IMR-90 (cell line): Measurements from ENCODE around the gene SPI1. TPM values are rescaled to one million over a fixed set of nuclear protein-coding genes. Genes with fewer than 3 reads are reported as not detected.

Experiments
- ATAC-seq: fragments of 200-7000 bp; cut with Tn5 transposase; 2 replicates; pipeline ENCODE4 v1.9.1; 2020; ENCODE audit warnings: low read depth, mild to moderate bottlenecking, moderate library complexity
- BruUV-seq: library from RNA; stranded (reverse); fragments of 400-500 nt; replicated peaks from 2 replicates; lab custom pipeline; 2021; lab: Mats Ljungman, UMichigan
- CTCF ChIA-PET: fragments of 300-600 bp; formaldehyde crosslinking; extraction: SDS; loops from one replicate; lab custom pipeline; 2021; ENCODE audit warnings: antibody characterized with exemption; lab: Yijun Ruan, JAX
- POLR2A ChIA-PET: fragments of 300-600 bp; sonication (Branson Sonifier 250); formaldehyde crosslinking; loops from one replicate; lab custom pipeline; 2022; ENCODE audit warnings: antibody characterized with exemption; ENCODE audit not compliant: unreplicated experiment; lab: Charles Lee
- DNase-seq: peaks from one replicate; pipeline ENCODE4 v3.0.0; 2013
- H2AFZ ChIP-seq: replicated peaks from 2 replicates; pipeline ENCODE3; 2013; ENCODE audit warnings: low read length, mild to moderate bottlenecking; ENCODE audit not compliant: poor library complexity
- H2AK5ac ChIP-seq: 2 replicates; pipeline ENCODE4 v1.6.1; 2013; ENCODE audit warnings: low read depth, low read length, inconsistent platforms
- H2AK9ac ChIP-seq: replicated peaks from 2 replicates; pipeline ENCODE3; 2013; ENCODE audit warnings: mild to moderate bottlenecking, low read depth, low read length, moderate library complexity; ENCODE audit not compliant: poor library complexity
- H2BK120ac ChIP-seq: 2 replicates; pipeline ENCODE4 v1.6.1; 2013; ENCODE audit warnings: low read depth, low read length, inconsistent platforms
- H2BK15ac ChIP-seq: 3 replicates; pipeline ENCODE4 v1.6.1; 2013; ENCODE audit warnings: low read depth, low read length, inconsistent platforms
- H2BK20ac ChIP-seq: 2 replicates; pipeline ENCODE4 v1.6.1; 2013; ENCODE audit warnings: low read depth, mild to moderate bottlenecking, inconsistent platforms, low read length, moderate library complexity
- H2BK5ac ChIP-seq: 2 replicates; pipeline ENCODE4 v1.6.1; 2013; ENCODE audit warnings: mild to moderate bottlenecking, low read depth, low read length, inconsistent platforms; ENCODE audit not compliant: poor library complexity, severe bottlenecking
- H3K14ac ChIP-seq: replicated peaks from 2 replicates; pipeline ENCODE4 v1.6.1; 2013; ENCODE audit warnings: low read depth, low read length, inconsistent platforms
- H3K18ac ChIP-seq: 2 replicates; pipeline ENCODE4 v1.6.1; 2013; ENCODE audit warnings: low read depth, low read length, control low read depth
- H3K23ac ChIP-seq: 2 replicates; pipeline ENCODE4 v1.6.1; 2013; ENCODE audit warnings: low read depth, low read length, inconsistent platforms
- H3K27ac ChIP-seq: 2 replicates; pipeline ENCODE4 v1.5.1; 2013; ENCODE audit warnings: mild to moderate bottlenecking, control low read depth, low read length; ENCODE audit not compliant: insufficient read depth
- H3K27me3 ChIP-seq: 2 replicates; pipeline ENCODE4 v1.6.1; 2013; ENCODE audit warnings: low read length; ENCODE audit not compliant: control insufficient read depth, insufficient read depth
- H3K36me3 ChIP-seq: 2 replicates; pipeline ENCODE4 v1.6.1; 2013; ENCODE audit warnings: low read length, mixed read lengths; ENCODE audit not compliant: control insufficient read depth, insufficient read depth
- H3K4ac ChIP-seq: 2 replicates; pipeline ENCODE4 v1.6.1; 2013; ENCODE audit warnings: low read depth, low read length, inconsistent platforms
- H3K4me1 ChIP-seq: 2 replicates; pipeline ENCODE4 v1.6.1; 2013; ENCODE audit warnings: low read length, mixed read lengths; ENCODE audit not compliant: control insufficient read depth, insufficient read depth
- H3K4me2 ChIP-seq: 2 replicates; pipeline ENCODE4 v1.6.1; 2013; ENCODE audit warnings: low read depth, mild to moderate bottlenecking, control low read depth, low read length, moderate library complexity
- H3K4me3 ChIP-seq: 2 replicates; pipeline ENCODE4 v1.5.1; 2013; ENCODE audit warnings: low read depth, mild to moderate bottlenecking, control low read depth, low read length, moderate library complexity; ENCODE audit not compliant: insufficient read depth
- H3K56ac ChIP-seq: 2 replicates; pipeline ENCODE4 v1.6.1; 2013; ENCODE audit warnings: low read length, inconsistent platforms; ENCODE audit not compliant: insufficient read depth; ENCODE audit errors: extremely low read depth
- H3K79me1 ChIP-seq, 2 experiments: 2 replicates each; pipeline ENCODE4 v1.6.1; 2013; ENCODE audit warnings: low read length in 2 of 2, inconsistent platforms in 1 of 2, low read depth in 1 of 2
- H3K9ac ChIP-seq: 2 replicates; pipeline ENCODE4 v1.6.1; 2013; ENCODE audit warnings: low read depth, low read length, control low read depth
- H3K9me1 ChIP-seq: 2 replicates; pipeline ENCODE4 v1.6.1; 2013; ENCODE audit warnings: low read length, inconsistent platforms; ENCODE audit not compliant: insufficient read depth
- H3K9me3 ChIP-seq: 2 replicates; pipeline ENCODE4 v1.6.1; 2013; ENCODE audit warnings: low read length; ENCODE audit not compliant: control insufficient read depth, insufficient read depth
- H4K20me1 ChIP-seq: 2 replicates; pipeline ENCODE4 v1.6.1; 2013; ENCODE audit warnings: low read length, inconsistent platforms; ENCODE audit not compliant: insufficient read depth
- H4K5ac ChIP-seq: 2 replicates; pipeline ENCODE4 v1.6.1; 2013; ENCODE audit warnings: mild to moderate bottlenecking, low read depth, low read length, control low read depth
- H4K8ac ChIP-seq, 2 experiments: 2 replicates each; pipeline ENCODE4 v1.6.1; 2013; ENCODE audit warnings: low read depth in 2 of 2, low read length in 2 of 2, control low read depth in 1 of 2, inconsistent platforms in 1 of 2
- H4K91ac ChIP-seq: 2 replicates; pipeline ENCODE4 v1.6.1; 2013; ENCODE audit warnings: low read depth, low read length, inconsistent platforms; ENCODE audit not compliant: insufficient read depth
- BHLHE40 ChIP-seq: fragments of 150-350 bp; IDR thresholded peaks from 2 replicates; pipeline ENCODE4 v1.6.1; 2016; ENCODE audit warnings: mild to moderate bottlenecking, low read depth, low read length
- CEBPB ChIP-seq: IDR thresholded peaks from 2 replicates; pipeline ENCODE4 v1.6.1; 2012; ENCODE audit warnings: low read depth, low read length, improper control_type of control experiment
- ELK1 ChIP-seq: fragments of 150-350 bp; IDR thresholded peaks from 2 replicates; pipeline ENCODE4 v1.6.1; 2016; ENCODE audit warnings: low read depth, mild to moderate bottlenecking, low read length, moderate library complexity, borderline replicate concordance
- FOS ChIP-seq: fragments of 150-350 bp; IDR thresholded peaks from 2 replicates; pipeline ENCODE4 v1.6.1; 2016; ENCODE audit warnings: low read depth, low read length
- MAZ ChIP-seq: IDR thresholded peaks from 2 replicates; pipeline ENCODE4 v1.6.1; 2012; ENCODE audit warnings: low read depth, mild to moderate bottlenecking, low read length, improper control_type of control experiment, moderate library complexity, borderline replicate concordance
- NFE2L2 ChIP-seq: fragments of 150-350 bp; IDR thresholded peaks from 2 replicates; pipeline ENCODE4 v1.6.1; 2016; ENCODE audit warnings: low read depth, mild to moderate bottlenecking, low read length
- RCOR1 ChIP-seq: IDR thresholded peaks from 2 replicates; pipeline ENCODE4 v1.6.1; 2012; ENCODE audit warnings: mild to moderate bottlenecking, low read length, improper control_type of control experiment; ENCODE audit not compliant: insufficient replicate concordance
- RFX5 ChIP-seq: IDR thresholded peaks from 2 replicates; pipeline ENCODE4 v1.8.0; 2012; ENCODE audit warnings: low read depth, mild to moderate bottlenecking, low read length, moderate library complexity
- SMC3 ChIP-seq: fragments of 150-350 bp; IDR thresholded peaks from 2 replicates; pipeline ENCODE4 v1.6.1; 2016; ENCODE audit warnings: low read depth, mild to moderate bottlenecking, antibody characterized with exemption, low read length, moderate library complexity
- WGBS, 2 experiments: methylation state at CpG; one replicate each; pipeline versions ENCODE4 v1.1.5 to v1.1.7; 2013; ENCODE audit warnings: missing lambda C conversion rate in 2 of 2; ENCODE audit not compliant: insufficient read length in 1 of 2; ENCODE audit errors: extremely low coverage in 2 of 2; 5-methylcytosine and 5-hydroxymethylcytosine counted together
- dilution Hi-C: fragments of 300-500 bp; cut with HindIII; formaldehyde crosslinking; loops from one replicate; pipeline ENCODE4 v1.14.3; 2018; ENCODE audit warnings: low sequenced_read_pairs; ENCODE audit not compliant: unreplicated experiment
- in situ Hi-C: fragments of 300-500 bp; cut with MboI; formaldehyde crosslinking; loops from 3 replicates; pipeline ENCODE4 v1.14.3; 2019; ENCODE audit warnings: low sequenced_read_pairs, inconsistent platforms, mixed read lengths
- intact Hi-C: fragments of 100-400 bp; cut with micrococcal nuclease; formaldehyde crosslinking; loops from 2 replicates; pipeline ENCODE4 v1.10.0; 2022
- polyA plus RNA-seq, 3 experiments: library from polyadenylated mRNA; depleted of rRNA; stranded (reverse); fragments of >200 nt; gene quantifications; 2 replicates each; pipeline ENCODE4 v1.2.3, GENCODE V29; 2012; ENCODE audit warnings: low replicate concordance in 1 of 3
- total RNA-seq: library from RNA; depleted of rRNA; stranded (reverse); fragments of >200 nt; gene quantifications from 2 replicates; pipeline ENCODE4 v1.2.3, GENCODE V29; 2012
- TF ChIP-seq, protein P1 (sequence below): fragments of 150-350 bp; IDR thresholded peaks from 2 replicates; pipeline ENCODE4 v1.6.1; 2017; ENCODE audit warnings: mild to moderate bottlenecking, antibody characterized with exemption, low read length, low read depth
- TF ChIP-seq, protein P2 (sequence below): conservative IDR thresholded peaks from 2 replicates; pipeline ENCODE4 v1.5.1; 2012; ENCODE audit warnings: mild to moderate bottlenecking, low read depth, low read length, improper control_type of control experiment

SPI1 gene
- total and polyA plus RNA-seq, 2 of the 4 experiments (the other 2 are of a cell fraction): not detected

DNA sequence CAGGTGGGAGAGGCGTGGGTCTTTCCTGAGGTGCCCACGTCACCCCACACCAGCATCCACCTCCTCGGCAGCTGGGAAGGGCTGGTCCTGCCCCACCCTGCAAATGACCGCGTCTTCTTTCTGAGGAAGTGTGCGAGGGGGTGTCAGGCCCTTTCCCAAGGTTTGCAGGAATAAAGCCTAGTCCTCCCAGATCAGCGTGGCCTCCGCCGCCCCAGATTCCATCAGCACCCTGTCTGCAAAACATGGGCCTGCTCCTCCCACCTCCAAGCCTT is 15.6 kb upstream of the SPI1 start:
- ATAC-seq: no peak
- Histone ChIP-seq H3K56ac (no peak overlapping the region), H2BK20ac (no peak overlapping the region), H4K20me1 (no peaks in the 10 kb centered on the region), H3K36me3 (no peaks in the 10 kb centered on the region), H3K9ac (no peak overlapping the region), H4K5ac (peak overlapping the region; percentile 38), H3K9me3 (no peaks in the 10 kb centered on the region), H3K18ac (no peak overlapping the region), H2BK5ac (peak overlapping the region; percentile 33), H2AK5ac (peak overlapping the region; percentile 93; the same call in 1 of the 2 replicates), H3K4me1 (peaks cover 9% of the 10 kb centered on the region), H3K79me1 (no peaks in the 10 kb centered on the region), H2AK9ac (peak overlapping the region; percentile 77), H3K23ac (peak overlapping the region; percentile 63; the same call in 1 of the 2 replicates), H2BK120ac (peak overlapping the region; percentile 84), H4K91ac (peak overlapping the region; percentile 58; the same call in 1 of the 2 replicates), H3K27me3 (no peaks in the 10 kb centered on the region), H3K9me1 (peaks cover 6% of the 10 kb centered on the region), H2BK15ac (no peak overlapping the region; the same call in 2 of the 3 replicates), H3K4ac (peak overlapping the region; percentile 90; the same call in 1 of the 2 replicates), H3K4me2 (no peak overlapping the region), H3K27ac (no peak overlapping the region), H2AFZ (peak overlapping the region; percentile 87), H3K14ac (peak overlapping the region; percentile 85; the same call in 1 of the 2 replicates), H4K8ac (peak overlapping the region; percentile 61 to 91; a peak in 2 of 4 replicates), H3K4me3 (no peak overlapping the region)
- 87% methylated on average over 7 of the region's 9 CpGs; no CpG with 5 or more reads in 1 of the 2 experiments for WGBS, 2 experiments
- intact Hi-C loops (no loop called here), dilution Hi-C loops (no loop called here), in situ Hi-C loops (no loop called here)
- ChIA-PET POLR2A (no interaction called here), CTCF (interaction anchor here (1.3 kb wide), 1 partner anchor 20 kb away, joined by 3 read pairs; no protein-coding TSS in a partner anchor)
- TF ChIP-seq, protein P1, sequence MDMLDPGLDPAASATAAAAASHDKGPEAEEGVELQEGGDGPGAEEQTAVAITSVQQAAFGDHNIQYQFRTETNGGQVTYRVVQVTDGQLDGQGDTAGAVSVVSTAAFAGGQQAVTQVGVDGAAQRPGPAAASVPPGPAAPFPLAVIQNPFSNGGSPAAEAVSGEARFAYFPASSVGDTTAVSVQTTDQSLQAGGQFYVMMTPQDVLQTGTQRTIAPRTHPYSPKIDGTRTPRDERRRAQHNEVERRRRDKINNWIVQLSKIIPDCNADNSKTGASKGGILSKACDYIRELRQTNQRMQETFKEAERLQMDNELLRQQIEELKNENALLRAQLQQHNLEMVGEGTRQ: no peak
- TF ChIP-seq FOS: no peak
- no peak for TF ChIP-seq SMC3
- no peak for TF ChIP-seq BHLHE40
- no peak for TF ChIP-seq ELK1
- no peak for TF ChIP-seq RFX5
- TF ChIP-seq MAZ: no peak
- no peak for TF ChIP-seq NFE2L2
- TF ChIP-seq RCOR1: no peak
- TF ChIP-seq, protein P2, sequence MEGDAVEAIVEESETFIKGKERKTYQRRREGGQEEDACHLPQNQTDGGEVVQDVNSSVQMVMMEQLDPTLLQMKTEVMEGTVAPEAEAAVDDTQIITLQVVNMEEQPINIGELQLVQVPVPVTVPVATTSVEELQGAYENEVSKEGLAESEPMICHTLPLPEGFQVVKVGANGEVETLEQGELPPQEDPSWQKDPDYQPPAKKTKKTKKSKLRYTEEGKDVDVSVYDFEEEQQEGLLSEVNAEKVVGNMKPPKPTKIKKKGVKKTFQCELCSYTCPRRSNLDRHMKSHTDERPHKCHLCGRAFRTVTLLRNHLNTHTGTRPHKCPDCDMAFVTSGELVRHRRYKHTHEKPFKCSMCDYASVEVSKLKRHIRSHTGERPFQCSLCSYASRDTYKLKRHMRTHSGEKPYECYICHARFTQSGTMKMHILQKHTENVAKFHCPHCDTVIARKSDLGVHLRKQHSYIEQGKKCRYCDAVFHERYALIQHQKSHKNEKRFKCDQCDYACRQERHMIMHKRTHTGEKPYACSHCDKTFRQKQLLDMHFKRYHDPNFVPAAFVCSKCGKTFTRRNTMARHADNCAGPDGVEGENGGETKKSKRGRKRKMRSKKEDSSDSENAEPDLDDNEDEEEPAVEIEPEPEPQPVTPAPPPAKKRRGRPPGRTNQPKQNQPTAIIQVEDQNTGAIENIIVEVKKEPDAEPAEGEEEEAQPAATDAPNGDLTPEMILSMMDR: no peak
- TF ChIP-seq CEBPB: no peak
- no TSS peak for BruUV-seq
- no peak for DNase-seq
